Omental fat pad (tissue), 4 donors: ENCODE measurements around the gene CAPZB. TPM values are rescaled to one million over a fixed set of nuclear protein-coding genes. Genes with fewer than 3 reads are reported as not detected.

Source experiments
- ATAC-seq: fragments of 150-250 bp; one replicate; pipeline ENCODE4 v1.9.1; 2016; ENCODE audit warnings: mild to moderate bottlenecking, moderate library complexity; ENCODE audit not compliant: low FRiP score
- DNase-seq: peaks from one replicate; pipeline ENCODE4 v3.0.0-alpha.2; 2019; ENCODE audit warnings: low spot score
- total RNA-seq, 4 donors: library from RNA; depleted of rRNA; stranded (reverse); fragments of >200 nt; gene quantifications; one replicate each; pipeline ENCODE4 v1.1.0, GENCODE V29; 2016
- TF ChIP-seq, protein P1 (sequence below), 3 donors: fragments of 450-650 bp; IDR thresholded peaks; one replicate each; pipeline ENCODE4 v1.5.1; 2016 to 2017; ENCODE audit warnings: antibody characterized with exemption in 3 of 3, mild to moderate bottlenecking in 3 of 3, moderate library complexity in 2 of 3

The CAPZB gene
- total RNA-seq, 4 donors from 2014 or later: 98.0 to 130 (median 120) TPM

GRCh38 chr1:19406680-19407079, 78.7 kb downstream of the CAPZB start:
- no peak for DNase-seq
- TF ChIP-seq, protein P1, sequence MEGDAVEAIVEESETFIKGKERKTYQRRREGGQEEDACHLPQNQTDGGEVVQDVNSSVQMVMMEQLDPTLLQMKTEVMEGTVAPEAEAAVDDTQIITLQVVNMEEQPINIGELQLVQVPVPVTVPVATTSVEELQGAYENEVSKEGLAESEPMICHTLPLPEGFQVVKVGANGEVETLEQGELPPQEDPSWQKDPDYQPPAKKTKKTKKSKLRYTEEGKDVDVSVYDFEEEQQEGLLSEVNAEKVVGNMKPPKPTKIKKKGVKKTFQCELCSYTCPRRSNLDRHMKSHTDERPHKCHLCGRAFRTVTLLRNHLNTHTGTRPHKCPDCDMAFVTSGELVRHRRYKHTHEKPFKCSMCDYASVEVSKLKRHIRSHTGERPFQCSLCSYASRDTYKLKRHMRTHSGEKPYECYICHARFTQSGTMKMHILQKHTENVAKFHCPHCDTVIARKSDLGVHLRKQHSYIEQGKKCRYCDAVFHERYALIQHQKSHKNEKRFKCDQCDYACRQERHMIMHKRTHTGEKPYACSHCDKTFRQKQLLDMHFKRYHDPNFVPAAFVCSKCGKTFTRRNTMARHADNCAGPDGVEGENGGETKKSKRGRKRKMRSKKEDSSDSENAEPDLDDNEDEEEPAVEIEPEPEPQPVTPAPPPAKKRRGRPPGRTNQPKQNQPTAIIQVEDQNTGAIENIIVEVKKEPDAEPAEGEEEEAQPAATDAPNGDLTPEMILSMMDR (IDR thresholded peaks at IDR 0.05): no peak
- no peak for ATAC-seq

GRCh38 chr1:19405761-19406487, 79.4 kb downstream of the CAPZB start:
- TF ChIP-seq, protein P1 (IDR thresholded peaks at IDR 0.05): no peak
- DNase-seq (no peak), ATAC-seq (no peak)

GRCh38 chr1:19405195-19405760, 80.1 kb downstream of the CAPZB start:
- TF ChIP-seq, protein P1 (IDR thresholded peaks at IDR 0.05): no peak
- DNase-seq: no peak
- ATAC-seq: no peak

- DNase-seq: no peak
- ATAC-seq: no peak
- TF ChIP-seq, protein P1 (IDR thresholded peaks at IDR 0.05): no peak
These were observed 80.6 kb downstream of the CAPZB start for GRCh38 chr1:19404748-19405147.

DNA sequence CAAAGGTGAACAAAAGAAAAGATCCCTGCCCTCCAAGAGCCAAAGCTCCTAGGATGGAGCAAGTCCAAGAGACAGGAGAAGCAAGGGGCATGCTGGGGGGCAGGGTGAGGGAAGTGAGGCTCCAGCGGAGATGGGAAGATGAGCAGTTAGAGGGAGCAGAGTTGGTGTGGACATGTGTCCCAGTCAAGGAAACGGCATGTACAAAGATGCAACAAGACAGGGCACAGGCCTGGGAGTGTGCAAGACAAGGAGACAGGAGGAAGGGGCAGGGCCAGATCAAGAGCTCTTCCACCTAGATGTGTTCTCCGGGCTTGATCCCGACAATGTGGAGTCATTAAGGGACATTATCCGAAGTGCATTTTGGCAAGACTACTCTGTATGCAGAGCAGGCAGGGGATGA, 82.1 kb downstream of the CAPZB start:
- ATAC-seq (no peak), DNase-seq (no peak)
- TF ChIP-seq, protein P1 (IDR thresholded peaks at IDR 0.05): no peak

GRCh38 chr1:19402031-19402813, 83.1 kb downstream of the CAPZB start:
- ATAC-seq: no peak
- no peak for DNase-seq
- TF ChIP-seq, protein P1 (IDR thresholded peaks at IDR 0.05): no peak
